B cell (primary cell): ENCODE measurements around the gene NXNL2. TPM values are rescaled to one million over a fixed set of nuclear protein-coding genes. Genes with fewer than 3 reads are reported as not detected.

Source experiments
- ATAC-seq: fragments of 200-7000 bp; cut with Tn5 transposase; one replicate; pipeline ENCODE4 v1.10.0; 2021; ENCODE audit warnings: low read depth, mild to moderate bottlenecking, moderate number of reproducible peaks, moderate library complexity
- CTCF ChIA-PET: fragments of 350-600 bp; sonication (Branson Sonifier 250); formaldehyde crosslinking; loops from one replicate; lab custom pipeline; 2021; ENCODE audit warnings: antibody characterized with exemption, inconsistent platforms; lab: Charles Lee
- POLR2A ChIA-PET: fragments of 350-600 bp; sonication (Branson Sonifier 250); formaldehyde crosslinking; loops from one replicate; lab custom pipeline; 2021; ENCODE audit warnings: antibody characterized with exemption; lab: Charles Lee
- DNase-seq: peaks from one replicate; pipeline ENCODE4 v3.0.0; 2013
- H2AFZ ChIP-seq: 2 replicates; pipeline ENCODE4 v1.6.1; 2012; ENCODE audit warnings: mild to moderate bottlenecking, low read depth, low read length; ENCODE audit not compliant: insufficient read depth, poor library complexity, severe bottlenecking
- H3K27ac ChIP-seq, 2 donors: 1 replicate in 1 of 2; 2 replicates in 1 of 2; pipeline ENCODE4 v1.5.1; 2012 to 2013; ENCODE audit warnings: low read length in 2 of 2, mild to moderate bottlenecking in 2 of 2, moderate library complexity in 1 of 2
- H3K27me3 ChIP-seq, 4 experiments: fragments of 200-600 bp in 1 of 4; sonication (generic) in 1 of 4; replicated peaks in 1 of 4; 1 replicate in 2 of 4; 2 replicates in 2 of 4; pipeline versions ENCODE4 v1.6.1 to v1.7.0; 2013 to 2016; ENCODE audit warnings: low read length in 3 of 4, mild to moderate bottlenecking in 2 of 4, mixed read lengths in 1 of 4, moderate library complexity in 1 of 4; ENCODE audit not compliant: insufficient read depth in 4 of 4, control insufficient read depth in 3 of 4; ENCODE audit errors: control extremely low read depth in 1 of 4
- H3K36me3 ChIP-seq, 2 experiments: replicated peaks in 1 of 2; 1 replicate in 1 of 2; 2 replicates in 1 of 2; pipeline versions ENCODE4 v1.6.1 to v1.7.1; 2013; ENCODE audit warnings: low read length in 1 of 2; ENCODE audit not compliant: insufficient read depth in 2 of 2, control insufficient read depth in 1 of 2; ENCODE audit errors: control extremely low read depth in 1 of 2, extremely low read depth in 1 of 2
- H3K4me1 ChIP-seq, 2 donors: fragments of 200-600 bp in 1 of 2; sonication (generic) in 1 of 2; 1 replicate in 1 of 2; 2 replicates in 1 of 2; pipeline versions ENCODE4 v1.5.1 to v1.6.1; 2013 to 2017; ENCODE audit warnings: low read length in 2 of 2; ENCODE audit not compliant: control insufficient read depth in 2 of 2, insufficient read depth in 2 of 2
- H3K4me2 ChIP-seq: replicated peaks from 2 replicates; pipeline ENCODE3; 2012; ENCODE audit warnings: mild to moderate bottlenecking, low read depth, low read length; ENCODE audit not compliant: poor library complexity, severe bottlenecking
- H3K4me3 ChIP-seq, 5 experiments: fragments of 200-600 bp in 1 of 5; sonication (generic) in 1 of 5; 1 replicate in 3 of 5; 2 replicates in 2 of 5; pipeline versions ENCODE4 v1.5.1 to v1.7.0; 2011 to 2016; ENCODE audit warnings: low read length in 4 of 5, mild to moderate bottlenecking in 4 of 5, low read depth in 2 of 5, control low read depth in 1 of 5, moderate library complexity in 1 of 5; ENCODE audit not compliant: insufficient read depth in 1 of 5; ENCODE audit errors: control extremely low read depth in 1 of 5, extremely low read depth in 1 of 5
- H3K79me2 ChIP-seq: fragments of 200-600 bp; sonication (generic); one replicate; pipeline ENCODE4 v1.6.0; 2016; ENCODE audit warnings: low read length; ENCODE audit not compliant: control insufficient read depth, insufficient read depth
- H3K9ac ChIP-seq: fragments of 200-600 bp; sonication (generic); 2 replicates; pipeline ENCODE4 v1.6.1; 2017; ENCODE audit warnings: mild to moderate bottlenecking, low read length, moderate library complexity
- H3K9me3 ChIP-seq, 3 donors: one replicate each; pipeline versions ENCODE4 v1.6.1 to v1.7.1; 2013; ENCODE audit warnings: low read length in 2 of 3; ENCODE audit not compliant: control insufficient read depth in 2 of 3, insufficient read depth in 1 of 3; ENCODE audit errors: control extremely low read depth in 1 of 3
- H4K20me1 ChIP-seq: 2 replicates; pipeline ENCODE4 v1.6.0; 2012; ENCODE audit warnings: mild to moderate bottlenecking, low read length; ENCODE audit not compliant: insufficient read depth, control insufficient read depth, poor library complexity, severe bottlenecking
- H3K27ac Mint-ChIP-seq: one replicate; pipeline ENCODE4 v1.8.0; 2021; ENCODE audit warnings: mixed read lengths
- H3K27me3 Mint-ChIP-seq: one replicate; pipeline ENCODE4 v1.8.0; 2021; ENCODE audit warnings: mixed read lengths
- H3K4me1 Mint-ChIP-seq: one replicate; pipeline ENCODE4 v1.8.0; 2021; ENCODE audit warnings: mixed read lengths
- H3K4me3 Mint-ChIP-seq: one replicate; pipeline ENCODE4 v1.8.0; 2021; ENCODE audit warnings: mixed read lengths
- H3K9me3 Mint-ChIP-seq: one replicate; pipeline ENCODE4 v1.8.0; 2022; ENCODE audit warnings: mixed read lengths; ENCODE audit not compliant: insufficient read depth
- CTCF ChIP-seq: fragments of 200-600 bp; IDR thresholded peaks from one replicate; pipeline ENCODE4 v1.8.0; 2022; ENCODE audit warnings: antibody characterized with exemption, mild to moderate bottlenecking
- EZH2 ChIP-seq: IDR thresholded peaks from 2 replicates; pipeline ENCODE4 v1.6.1; 2012; ENCODE audit warnings: borderline replicate concordance, low read depth, mild to moderate bottlenecking, moderate library complexity, low read length; ENCODE audit not compliant: insufficient read depth, poor library complexity, severe bottlenecking
- WGBS: methylation state at CpG from one replicate; pipeline ENCODE4 v1.1.5; 2013; ENCODE audit warnings: missing lambda C conversion rate; ENCODE audit not compliant: insufficient coverage; 5-methylcytosine and 5-hydroxymethylcytosine counted together
- intact Hi-C: fragments of 100-400 bp; cut with micrococcal nuclease; formaldehyde crosslinking; loops from one replicate; pipeline ENCODE4 v1.10.0; 2022
- polyA plus RNA-seq: library from polyadenylated mRNA; depleted of rRNA; stranded (reverse); fragments of >200 nt; gene quantifications from 2 replicates; pipeline ENCODE4 v1.2.3, GENCODE V29; 2012
- total RNA-seq, 2 donors: library from RNA; stranded (reverse); fragments of 120-200 nt in 1 of 2; gene quantifications; 1 replicate in 1 of 2; 2 replicates in 1 of 2; pipeline versions ENCODE4 v1.2.3 to v1.2.4, GENCODE V29; 2013 to 2022

The NXNL2 gene
- total and polyA plus RNA-seq, 2 donors (not counting 1 experiment from before 2014, with no cell fraction given), result not detected

GRCh38 chr9:88531920-88532698, 2.9 kb upstream of the NXNL2 start:
- H3K4me1 Mint-ChIP-seq, result peaks cover 7% of the 10 kb centered on the region
- intact Hi-C loops, result no loop called here
- no peaks in the 10 kb centered on the region for H3K79me2 ChIP-seq
- H3K4me3 Mint-ChIP-seq, result no peak overlapping the region
- no peak overlapping the region for H2AFZ ChIP-seq
- H3K9ac ChIP-seq, result no peak overlapping the region
- H3K4me3 ChIP-seq, result no peak overlapping the region
- no peaks in the 10 kb centered on the region for H4K20me1 ChIP-seq
- no peak overlapping the region for H3K4me2 ChIP-seq
- no peak for TF ChIP-seq CTCF
- TF ChIP-seq EZH2, result no peak
- H3K27ac Mint-ChIP-seq, result no peak overlapping the region
- 29% methylated on average over 25 of the region's 31 CpGs for WGBS
- peaks cover 41% of the 10 kb centered on the region for H3K27me3 Mint-ChIP-seq
- no peaks in the 10 kb centered on the region for H3K36me3 ChIP-seq
- ATAC-seq (no peak), DNase-seq (no peak)
- peaks cover 15% of the 10 kb centered on the region in 2 donors for H3K4me1 ChIP-seq
- no peaks in the 10 kb centered on the region for H3K9me3 Mint-ChIP-seq
- no peak overlapping the region for H3K27ac ChIP-seq
- POLR2A ChIA-PET, result no interaction called here
- peaks cover 0 to 30% (median 9%) of the 10 kb centered on the region in 4 experiments for H3K27me3 ChIP-seq
- H3K9me3 ChIP-seq, result peaks cover 0 to 8% (median 0%) of the 10 kb centered on the region in 3 donors
- CTCF ChIA-PET, result no interaction called here

GRCh38 chr9:88533951-88534455, 975 bp upstream of the NXNL2 start:
- ChIA-PET POLR2A (no interaction called here), CTCF (no interaction called here)
- Histone ChIP-seq H3K27ac (no peak overlapping the region), H3K27me3 (peaks cover 0 to 45% (median 16%) of the 10 kb centered on the region in 4 experiments), H2AFZ (peak overlapping the region; percentile 38), H4K20me1 (no peaks in the 10 kb centered on the region), H3K36me3 (no peaks in the 10 kb centered on the region), H3K79me2 (no peaks in the 10 kb centered on the region), H3K4me2 (peak overlapping the region; percentile 61), H3K4me1 (peaks cover 15% of the 10 kb centered on the region in 2 donors), H3K4me3 (no peak overlapping the region), H3K9ac (no peak overlapping the region), H3K9me3 (peaks cover 0 to 14% (median 0%) of the 10 kb centered on the region in 3 donors)
- DNase-seq (no peak), ATAC-seq (no peak)
- Mint-ChIP-seq H3K27ac (peak overlapping the region; percentile 46), H3K9me3 (no peaks in the 10 kb centered on the region), H3K4me3 (peak overlapping the region; percentile 70), H3K27me3 (peaks cover 43% of the 10 kb centered on the region), H3K4me1 (peaks cover 7% of the 10 kb centered on the region)
- WGBS, result 7% methylated on average over 34 of the region's 41 CpGs
- intact Hi-C loops, result no loop called here
- no peak for TF ChIP-seq CTCF
- TF ChIP-seq EZH2, result no peak
